ENCODE measurements around the gene DES. TPM values are rescaled to one million over a fixed set of nuclear protein-coding genes. Genes with fewer than 3 reads are reported as not detected.

The DES gene
- polyA plus RNA-seq, 1 donor from 2014 or later, result not detected

- Histone ChIP-seq H3K9me2 (ENCODE audit: insufficient read depth, low read length) (no peaks in the 10 kb centered on the region), H2AFZ (ENCODE audit: low read depth, low read length) (no peak overlapping the region), H3K79me2 (replicated peaks; ENCODE audit: insufficient read depth, low read length) (no peaks in the 10 kb centered on the region), H3K4me2 (ENCODE audit: low read length) (no peak overlapping the region), H3K36me3 (ENCODE audit: insufficient read depth, low read length) (no peaks in the 10 kb centered on the region), H3F3A (ENCODE audit: insufficient read depth, low read length, poor library complexity, severe bottlenecking) (no peaks in the 10 kb centered on the region), H3K9ac (ENCODE audit: low read length) (no peak overlapping the region), H4K20me1 (ENCODE audit: insufficient read depth) (no peaks in the 10 kb centered on the region), H3K27ac (ENCODE audit: low read length) (no peak overlapping the region), H3K9me3 (ENCODE audit: low read length) (no peaks in the 10 kb centered on the region), H3K4me3 (ENCODE audit: low read length) (no peak overlapping the region), H3K27me3 (ENCODE audit: insufficient read depth, low read depth, low read length) (peaks cover 31% of the 10 kb centered on the region)
- TF ChIP-seq SMC3 (conservative IDR thresholded peaks at IDR 0.05; ENCODE audit: poor library complexity), result no peak
- no peak for TF ChIP-seq EZH2 (IDR thresholded peaks at IDR 0.05; ENCODE audit: borderline replicate concordance, insufficient read depth, low read length, poor library complexity, severe bottlenecking)
- no peak for TF ChIP-seq TAF1 (IDR thresholded peaks at IDR 0.05; ENCODE audit: low read depth)
- no peak for TF ChIP-seq CTCF (IDR thresholded peaks at IDR 0.05; ENCODE audit: poor library complexity, severe bottlenecking)
- no peak for TF ChIP-seq RAD21 (conservative IDR thresholded peaks at IDR 0.05)
- TF ChIP-seq MXI1 (conservative IDR thresholded peaks at IDR 0.05; ENCODE audit: poor library complexity, severe bottlenecking), result no peak
- no peak for TF ChIP-seq POLR2AphosphoS5 (IDR thresholded peaks at IDR 0.05)
These were observed 16.2 kb downstream of the DES start for GRCh38 chr2:219434468-219434717.

- Histone ChIP-seq H3K79me2 (replicated peaks; ENCODE audit: insufficient read depth, low read length) (no peaks in the 10 kb centered on the region), H2AFZ (ENCODE audit: low read depth, low read length) (no peak within 1 kb of the TSS), H3K9me3 (ENCODE audit: low read length) (no peaks in the 10 kb centered on the region), H3K4me3 (ENCODE audit: low read length) (no peak within 1 kb of the TSS), H3K9me2 (ENCODE audit: insufficient read depth, low read length) (no peaks in the 10 kb centered on the region), H3K4me2 (ENCODE audit: low read length) (no peak within 1 kb of the TSS), H3K27me3 (ENCODE audit: insufficient read depth, low read depth, low read length) (peaks cover 32% of the 10 kb centered on the region), H3K27ac (ENCODE audit: low read length) (no peak within 1 kb of the TSS), H3K9ac (ENCODE audit: low read length) (no peak within 1 kb of the TSS), H3K36me3 (ENCODE audit: insufficient read depth, low read length) (no peaks in the 10 kb centered on the region), H4K20me1 (ENCODE audit: insufficient read depth) (no peaks in the 10 kb centered on the region), H3F3A (ENCODE audit: insufficient read depth, low read length, poor library complexity, severe bottlenecking) (no peaks in the 10 kb centered on the region)
- TF ChIP-seq SMC3 (conservative IDR thresholded peaks at IDR 0.05; ENCODE audit: poor library complexity), result no peak
- no peak for TF ChIP-seq POLR2AphosphoS5 (IDR thresholded peaks at IDR 0.05)
- no peak for TF ChIP-seq REST (IDR thresholded peaks at IDR 0.05; ENCODE audit: borderline replicate concordance)
- no peak for TF ChIP-seq EP300 (conservative IDR thresholded peaks at IDR 0.05; ENCODE audit: poor library complexity, severe bottlenecking)
- no peak for TF ChIP-seq RAD21 (conservative IDR thresholded peaks at IDR 0.05)
- TF ChIP-seq MXI1 (conservative IDR thresholded peaks at IDR 0.05; ENCODE audit: poor library complexity, severe bottlenecking), result no peak
These were observed 16.7 kb downstream of the DES start, which contains the start of gene SPEG for GRCh38 chr2:219434718-219435525. Gene SPEG (plus strand): TSS chr2:219434843. CDS start chr2:219434978, 135 bp downstream.
